GM23338 (cell line): ENCODE measurements around the gene IL17RB. TPM values are rescaled to one million over a fixed set of nuclear protein-coding genes. Genes with fewer than 3 reads are reported as not detected.

ENCODE experiments used
- ATAC-seq: fragments of 200-7000 bp; cut with Tn5 transposase; 3 replicates; pipeline ENCODE4 v1.9.1; 2020
- DNase-seq: peaks from one replicate; pipeline ENCODE4 v3.0.0-alpha.2; 2015; ENCODE audit warnings: low spot score
- H2AFZ ChIP-seq: fragments of 200-600 bp; sonication (generic); 2 replicates; pipeline ENCODE4 v1.8.0; 2016; ENCODE audit warnings: antibody characterized with exemption, mild to moderate bottlenecking, moderate library complexity
- H3F3A ChIP-seq: fragments of 200-600 bp; sonication (generic); replicated peaks from 2 replicates; pipeline ENCODE4 v1.8.0; 2017; ENCODE audit warnings: antibody characterized with exemption, mixed run types, low read depth
- H3K27ac ChIP-seq: fragments of 200-600 bp; sonication (generic); 2 replicates; pipeline ENCODE4 v1.6.1; 2016; ENCODE audit warnings: low read depth
- H3K27me3 ChIP-seq: fragments of 200-600 bp; sonication (generic); 2 replicates; pipeline ENCODE4 v1.8.0; 2016; ENCODE audit warnings: mild to moderate bottlenecking, mixed run types, moderate library complexity; ENCODE audit not compliant: insufficient read depth
- H3K36me3 ChIP-seq: fragments of 200-600 bp; sonication (generic); 2 replicates; pipeline ENCODE4 v1.8.0; 2016; ENCODE audit warnings: mild to moderate bottlenecking; ENCODE audit not compliant: insufficient read depth
- H3K4me1 ChIP-seq: fragments of 200-600 bp; sonication (generic); 2 replicates; pipeline ENCODE4 v1.8.0; 2016; ENCODE audit warnings: mild to moderate bottlenecking, moderate library complexity; ENCODE audit not compliant: insufficient read depth
- H3K4me2 ChIP-seq: fragments of 200-600 bp; sonication (generic); 2 replicates; pipeline ENCODE4 v1.7.1; 2017; ENCODE audit warnings: mixed run types
- H3K4me3 ChIP-seq: fragments of 200-600 bp; sonication (generic); 2 replicates; pipeline ENCODE4 v1.6.1; 2016; ENCODE audit warnings: mixed run types
- H3K79me2 ChIP-seq: fragments of 200-600 bp; sonication (generic); replicated peaks from 2 replicates; pipeline ENCODE4 v1.8.0; 2017; ENCODE audit warnings: mild to moderate bottlenecking; ENCODE audit not compliant: insufficient read depth
- H3K9me2 ChIP-seq: fragments of 200-600 bp; sonication (generic); 2 replicates; pipeline ENCODE4 v1.8.0; 2017; ENCODE audit not compliant: insufficient read depth
- H4K20me1 ChIP-seq: fragments of 200-600 bp; sonication (generic); replicated peaks from 2 replicates; pipeline ENCODE4 v1.8.0; 2017; ENCODE audit warnings: mild to moderate bottlenecking; ENCODE audit not compliant: insufficient read depth
- H3K27ac Mint-ChIP-seq: 2 replicates; pipeline ENCODE4 v1.8.0; 2020; ENCODE audit warnings: inconsistent platforms, mild to moderate bottlenecking, moderate library complexity, mixed read lengths
- H3K27me3 Mint-ChIP-seq: 3 replicates; pipeline ENCODE4 v1.8.0; 2022; ENCODE audit warnings: low read depth, mild to moderate bottlenecking, moderate library complexity, mixed read lengths, inconsistent platforms; ENCODE audit not compliant: insufficient read depth, poor library complexity
- H3K36me3 Mint-ChIP-seq: 3 replicates; pipeline ENCODE4 v1.8.0; 2021; ENCODE audit warnings: low read depth, mild to moderate bottlenecking, inconsistent platforms, moderate library complexity, mixed read lengths
- H3K4me1 Mint-ChIP-seq: 3 replicates; pipeline ENCODE4 v1.8.0; 2020; ENCODE audit warnings: mild to moderate bottlenecking, inconsistent platforms, mixed read lengths
- H3K4me3 Mint-ChIP-seq: 3 replicates; pipeline ENCODE4 v1.8.0; 2021; ENCODE audit warnings: moderate library complexity, mild to moderate bottlenecking, inconsistent platforms, mixed read lengths
- H3K9me3 Mint-ChIP-seq: 3 replicates; pipeline ENCODE4 v1.8.0; 2020; ENCODE audit warnings: moderate library complexity, mild to moderate bottlenecking, inconsistent platforms, mixed read lengths
- CREB1 ChIP-seq: fragments of 250-450 bp; sonication (Bioruptor Pico); IDR thresholded peaks from 2 replicates; pipeline ENCODE4 v1.5.0; 2020; ENCODE audit warnings: low read depth, mild to moderate bottlenecking, moderate library complexity
- EZH2 ChIP-seq: fragments of 200-600 bp; sonication (generic); IDR thresholded peaks from one replicate; pipeline ENCODE4 v1.8.0; 2017; ENCODE audit warnings: antibody characterized with exemption, mild to moderate bottlenecking, low read depth; ENCODE audit not compliant: unreplicated experiment
- EZH2phosphoT487 ChIP-seq: fragments of 200-600 bp; sonication (generic); IDR thresholded peaks from one replicate; pipeline ENCODE4 v1.8.1; 2018; ENCODE audit warnings: antibody characterized with exemption; ENCODE audit not compliant: unreplicated experiment
- JUNB ChIP-seq: IDR thresholded peaks from one replicate; pipeline ENCODE4 v1.6.1; 2016; ENCODE audit warnings: antibody characterized with exemption; ENCODE audit not compliant: unreplicated experiment
- NANOG ChIP-seq: IDR thresholded peaks from 2 replicates; pipeline ENCODE4 v1.6.1; 2016; ENCODE audit warnings: antibody characterized with exemption, borderline replicate concordance
- POLR2AphosphoS5 ChIP-seq: IDR thresholded peaks from 2 replicates; pipeline ENCODE4 v1.6.1; 2016; ENCODE audit warnings: antibody characterized with exemption, low read depth
- STAT1 ChIP-seq: IDR thresholded peaks from one replicate; pipeline ENCODE4 v1.6.1; 2016; ENCODE audit warnings: antibody characterized with exemption; ENCODE audit not compliant: unreplicated experiment
- ZNF114 ChIP-seq: fragments of 250-450 bp; sonication (Bioruptor Pico); IDR thresholded peaks from 2 replicates; pipeline ENCODE4 v1.5.0; 2020; ENCODE audit warnings: mild to moderate bottlenecking, moderate library complexity
- ZNF331 ChIP-seq: fragments of 250-450 bp; sonication (Bioruptor Pico); IDR thresholded peaks from 2 replicates; pipeline ENCODE4 v1.5.0; 2020; ENCODE audit warnings: low read depth, mild to moderate bottlenecking, moderate library complexity
- polyA plus RNA-seq: library from polyadenylated mRNA; unstranded; fragments of >200 nt; fragmentation: Nextera tagmentation; extraction: Ambion mirVana; gene quantifications from 2 replicates; pipeline ENCODE4 v1.2.1, GENCODE V29; 2016
- total RNA-seq: library from RNA; depleted of rRNA; stranded (reverse); fragments of >200 nt; shearing (Covaris generic); gene quantifications from 2 replicates; pipeline ENCODE4 v1.2.3, GENCODE V29; 2014
- TF ChIP-seq, protein P1 (sequence below): fragments of 250-450 bp; sonication (Bioruptor Pico); IDR thresholded peaks from 2 replicates; pipeline ENCODE4 v1.5.0; 2020; ENCODE audit warnings: mild to moderate bottlenecking, moderate library complexity
- TF ChIP-seq, protein P2 (sequence below), 2 experiments: fragments of 200-600 bp in 1 of 2; sonication (generic) in 1 of 2; conservative IDR thresholded peaks; 2 replicates each; pipeline versions ENCODE4 v1.5.1 to v1.6.1; 2016 to 2017; ENCODE audit warnings: antibody characterized with exemption in 2 of 2, low read depth in 2 of 2, mild to moderate bottlenecking in 2 of 2, moderate library complexity in 1 of 2
- TF ChIP-seq, protein P3 (sequence below): IDR thresholded peaks from 2 replicates; pipeline ENCODE4 v1.6.1; 2016; ENCODE audit warnings: antibody characterized with exemption
- TF ChIP-seq, protein P4 (sequence below): IDR thresholded peaks from one replicate; pipeline ENCODE4 v1.6.1; 2018; ENCODE audit warnings: antibody characterized with exemption; ENCODE audit not compliant: unreplicated experiment

Gene IL17RB
- total and polyA plus RNA-seq, 2 experiments from 2014 or later = 5.7 to 6.9 TPM

DNA sequence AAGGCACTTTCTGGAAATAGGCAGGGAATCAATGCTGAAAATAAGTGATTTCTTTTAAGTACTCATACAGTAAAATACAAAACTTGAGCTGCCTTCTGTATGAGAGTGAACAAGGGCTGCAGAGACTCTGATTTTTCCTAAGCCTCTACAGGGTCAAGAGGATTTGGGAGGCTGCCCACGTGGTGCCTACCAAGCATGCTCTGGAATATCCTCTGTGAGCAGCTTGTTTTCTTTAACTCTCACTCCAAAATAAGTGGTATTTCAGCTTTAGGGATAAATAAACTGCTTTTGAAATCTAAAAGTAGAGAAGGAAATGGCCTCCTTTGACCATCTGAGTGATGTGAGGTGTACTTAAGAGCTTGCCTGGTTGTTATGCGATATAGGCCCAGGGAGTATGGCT, 53.4 kb downstream of the IL17RB start:
- no peak overlapping the region for H3K27ac Mint-ChIP-seq
- ATAC-seq (no peak), DNase-seq (no peak)
- no peaks in the 10 kb centered on the region for H3K36me3 Mint-ChIP-seq
- H3K4me3 Mint-ChIP-seq = no peak overlapping the region
- no peaks in the 10 kb centered on the region for H3K9me3 Mint-ChIP-seq
- no peaks in the 10 kb centered on the region for H3K4me1 Mint-ChIP-seq
- Histone ChIP-seq H3K4me2 (no peak overlapping the region), H3F3A (no peaks in the 10 kb centered on the region), H3K9me2 (no peaks in the 10 kb centered on the region), H3K4me1 (no peaks in the 10 kb centered on the region), H3K27ac (no peak overlapping the region), H3K36me3 (no peaks in the 10 kb centered on the region), H3K79me2 (no peaks in the 10 kb centered on the region), H2AFZ (peak overlapping the region; percentile 88), H3K27me3 (0 out of 2 replicates have a peak, but pooled peaks cover 4% of the 10 kb centered on the region), H3K4me3 (no peak overlapping the region), H4K20me1 (no peaks in the 10 kb centered on the region)
- TF ChIP-seq, protein P1, sequence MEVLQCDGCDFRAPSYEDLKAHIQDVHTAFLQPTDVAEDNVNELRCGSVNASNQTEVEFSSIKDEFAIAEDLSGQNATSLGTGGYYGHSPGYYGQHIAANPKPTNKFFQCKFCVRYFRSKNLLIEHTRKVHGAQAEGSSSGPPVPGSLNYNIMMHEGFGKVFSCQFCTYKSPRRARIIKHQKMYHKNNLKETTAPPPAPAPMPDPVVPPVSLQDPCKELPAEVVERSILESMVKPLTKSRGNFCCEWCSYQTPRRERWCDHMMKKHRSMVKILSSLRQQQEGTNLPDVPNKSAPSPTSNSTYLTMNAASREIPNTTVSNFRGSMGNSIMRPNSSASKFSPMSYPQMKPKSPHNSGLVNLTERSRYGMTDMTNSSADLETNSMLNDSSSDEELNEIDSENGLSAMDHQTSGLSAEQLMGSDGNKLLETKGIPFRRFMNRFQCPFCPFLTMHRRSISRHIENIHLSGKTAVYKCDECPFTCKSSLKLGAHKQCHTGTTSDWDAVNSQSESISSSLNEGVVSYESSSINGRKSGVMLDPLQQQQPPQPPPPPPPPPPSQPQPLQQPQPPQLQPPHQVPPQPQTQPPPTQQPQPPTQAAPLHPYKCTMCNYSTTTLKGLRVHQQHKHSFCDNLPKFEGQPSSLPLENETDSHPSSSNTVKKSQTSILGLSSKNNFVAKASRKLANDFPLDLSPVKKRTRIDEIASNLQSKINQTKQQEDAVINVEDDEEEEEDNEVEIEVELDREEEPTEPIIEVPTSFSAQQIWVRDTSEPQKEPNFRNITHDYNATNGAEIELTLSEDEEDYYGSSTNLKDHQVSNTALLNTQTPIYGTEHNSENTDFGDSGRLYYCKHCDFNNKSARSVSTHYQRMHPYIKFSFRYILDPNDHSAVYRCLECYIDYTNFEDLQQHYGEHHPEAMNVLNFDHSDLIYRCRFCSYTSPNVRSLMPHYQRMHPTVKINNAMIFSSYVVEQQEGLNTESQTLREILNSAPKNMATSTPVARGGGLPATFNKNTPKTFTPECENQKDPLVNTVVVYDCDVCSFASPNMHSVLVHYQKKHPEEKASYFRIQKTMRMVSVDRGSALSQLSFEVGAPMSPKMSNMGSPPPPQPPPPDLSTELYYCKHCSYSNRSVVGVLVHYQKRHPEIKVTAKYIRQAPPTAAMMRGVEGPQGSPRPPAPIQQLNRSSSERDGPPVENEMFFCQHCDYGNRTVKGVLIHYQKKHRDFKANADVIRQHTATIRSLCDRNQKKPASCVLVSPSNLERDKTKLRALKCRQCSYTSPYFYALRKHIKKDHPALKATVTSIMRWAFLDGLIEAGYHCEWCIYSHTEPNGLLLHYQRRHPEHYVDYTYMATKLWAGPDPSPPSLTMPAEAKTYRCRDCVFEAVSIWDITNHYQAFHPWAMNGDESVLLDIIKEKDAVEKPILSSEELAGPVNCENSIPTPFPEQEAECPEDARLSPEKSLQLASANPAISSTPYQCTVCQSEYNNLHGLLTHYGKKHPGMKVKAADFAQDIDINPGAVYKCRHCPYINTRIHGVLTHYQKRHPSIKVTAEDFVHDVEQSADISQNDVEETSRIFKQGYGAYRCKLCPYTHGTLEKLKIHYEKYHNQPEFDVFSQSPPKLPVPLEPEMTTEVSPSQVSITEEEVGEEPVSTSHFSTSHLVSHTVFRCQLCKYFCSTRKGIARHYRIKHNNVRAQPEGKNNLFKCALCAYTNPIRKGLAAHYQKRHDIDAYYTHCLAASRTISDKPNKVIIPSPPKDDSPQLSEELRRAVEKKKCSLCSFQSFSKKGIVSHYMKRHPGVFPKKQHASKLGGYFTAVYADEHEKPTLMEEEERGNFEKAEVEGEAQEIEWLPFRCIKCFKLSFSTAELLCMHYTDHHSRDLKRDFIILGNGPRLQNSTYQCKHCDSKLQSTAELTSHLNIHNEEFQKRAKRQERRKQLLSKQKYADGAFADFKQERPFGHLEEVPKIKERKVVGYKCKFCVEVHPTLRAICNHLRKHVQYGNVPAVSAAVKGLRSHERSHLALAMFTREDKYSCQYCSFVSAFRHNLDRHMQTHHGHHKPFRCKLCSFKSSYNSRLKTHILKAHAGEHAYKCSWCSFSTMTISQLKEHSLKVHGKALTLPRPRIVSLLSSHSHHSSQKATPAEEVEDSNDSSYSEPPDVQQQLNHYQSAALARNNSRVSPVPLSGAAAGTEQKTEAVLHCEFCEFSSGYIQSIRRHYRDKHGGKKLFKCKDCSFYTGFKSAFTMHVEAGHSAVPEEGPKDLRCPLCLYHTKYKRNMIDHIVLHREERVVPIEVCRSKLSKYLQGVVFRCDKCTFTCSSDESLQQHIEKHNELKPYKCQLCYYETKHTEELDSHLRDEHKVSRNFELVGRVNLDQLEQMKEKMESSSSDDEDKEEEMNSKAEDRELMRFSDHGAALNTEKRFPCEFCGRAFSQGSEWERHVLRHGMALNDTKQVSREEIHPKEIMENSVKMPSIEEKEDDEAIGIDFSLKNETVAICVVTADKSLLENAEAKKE (CRISPR knock-in tag) = no peak
- TF ChIP-seq NANOG (no peak), CREB1 (CRISPR knock-in tag) (no peak), ZNF331 (CRISPR knock-in tag) (no peak), EZH2 (no peak), ZNF114 (no peak), STAT1 (no peak), EZH2phosphoT487 (no peak), JUNB (no peak), POLR2AphosphoS5 (no peak)
- TF ChIP-seq, protein P2, sequence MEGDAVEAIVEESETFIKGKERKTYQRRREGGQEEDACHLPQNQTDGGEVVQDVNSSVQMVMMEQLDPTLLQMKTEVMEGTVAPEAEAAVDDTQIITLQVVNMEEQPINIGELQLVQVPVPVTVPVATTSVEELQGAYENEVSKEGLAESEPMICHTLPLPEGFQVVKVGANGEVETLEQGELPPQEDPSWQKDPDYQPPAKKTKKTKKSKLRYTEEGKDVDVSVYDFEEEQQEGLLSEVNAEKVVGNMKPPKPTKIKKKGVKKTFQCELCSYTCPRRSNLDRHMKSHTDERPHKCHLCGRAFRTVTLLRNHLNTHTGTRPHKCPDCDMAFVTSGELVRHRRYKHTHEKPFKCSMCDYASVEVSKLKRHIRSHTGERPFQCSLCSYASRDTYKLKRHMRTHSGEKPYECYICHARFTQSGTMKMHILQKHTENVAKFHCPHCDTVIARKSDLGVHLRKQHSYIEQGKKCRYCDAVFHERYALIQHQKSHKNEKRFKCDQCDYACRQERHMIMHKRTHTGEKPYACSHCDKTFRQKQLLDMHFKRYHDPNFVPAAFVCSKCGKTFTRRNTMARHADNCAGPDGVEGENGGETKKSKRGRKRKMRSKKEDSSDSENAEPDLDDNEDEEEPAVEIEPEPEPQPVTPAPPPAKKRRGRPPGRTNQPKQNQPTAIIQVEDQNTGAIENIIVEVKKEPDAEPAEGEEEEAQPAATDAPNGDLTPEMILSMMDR (conservative IDR thresholded peaks at IDR 0.05; ENCODE audit: low read depth in 2 of 2) = no peak
- TF ChIP-seq, protein P3, sequence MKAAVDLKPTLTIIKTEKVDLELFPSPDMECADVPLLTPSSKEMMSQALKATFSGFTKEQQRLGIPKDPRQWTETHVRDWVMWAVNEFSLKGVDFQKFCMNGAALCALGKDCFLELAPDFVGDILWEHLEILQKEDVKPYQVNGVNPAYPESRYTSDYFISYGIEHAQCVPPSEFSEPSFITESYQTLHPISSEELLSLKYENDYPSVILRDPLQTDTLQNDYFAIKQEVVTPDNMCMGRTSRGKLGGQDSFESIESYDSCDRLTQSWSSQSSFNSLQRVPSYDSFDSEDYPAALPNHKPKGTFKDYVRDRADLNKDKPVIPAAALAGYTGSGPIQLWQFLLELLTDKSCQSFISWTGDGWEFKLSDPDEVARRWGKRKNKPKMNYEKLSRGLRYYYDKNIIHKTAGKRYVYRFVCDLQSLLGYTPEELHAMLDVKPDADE = no peak
- TF ChIP-seq, protein P4, sequence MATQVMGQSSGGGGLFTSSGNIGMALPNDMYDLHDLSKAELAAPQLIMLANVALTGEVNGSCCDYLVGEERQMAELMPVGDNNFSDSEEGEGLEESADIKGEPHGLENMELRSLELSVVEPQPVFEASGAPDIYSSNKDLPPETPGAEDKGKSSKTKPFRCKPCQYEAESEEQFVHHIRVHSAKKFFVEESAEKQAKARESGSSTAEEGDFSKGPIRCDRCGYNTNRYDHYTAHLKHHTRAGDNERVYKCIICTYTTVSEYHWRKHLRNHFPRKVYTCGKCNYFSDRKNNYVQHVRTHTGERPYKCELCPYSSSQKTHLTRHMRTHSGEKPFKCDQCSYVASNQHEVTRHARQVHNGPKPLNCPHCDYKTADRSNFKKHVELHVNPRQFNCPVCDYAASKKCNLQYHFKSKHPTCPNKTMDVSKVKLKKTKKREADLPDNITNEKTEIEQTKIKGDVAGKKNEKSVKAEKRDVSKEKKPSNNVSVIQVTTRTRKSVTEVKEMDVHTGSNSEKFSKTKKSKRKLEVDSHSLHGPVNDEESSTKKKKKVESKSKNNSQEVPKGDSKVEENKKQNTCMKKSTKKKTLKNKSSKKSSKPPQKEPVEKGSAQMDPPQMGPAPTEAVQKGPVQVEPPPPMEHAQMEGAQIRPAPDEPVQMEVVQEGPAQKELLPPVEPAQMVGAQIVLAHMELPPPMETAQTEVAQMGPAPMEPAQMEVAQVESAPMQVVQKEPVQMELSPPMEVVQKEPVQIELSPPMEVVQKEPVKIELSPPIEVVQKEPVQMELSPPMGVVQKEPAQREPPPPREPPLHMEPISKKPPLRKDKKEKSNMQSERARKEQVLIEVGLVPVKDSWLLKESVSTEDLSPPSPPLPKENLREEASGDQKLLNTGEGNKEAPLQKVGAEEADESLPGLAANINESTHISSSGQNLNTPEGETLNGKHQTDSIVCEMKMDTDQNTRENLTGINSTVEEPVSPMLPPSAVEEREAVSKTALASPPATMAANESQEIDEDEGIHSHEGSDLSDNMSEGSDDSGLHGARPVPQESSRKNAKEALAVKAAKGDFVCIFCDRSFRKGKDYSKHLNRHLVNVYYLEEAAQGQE = no peak
- H3K27me3 Mint-ChIP-seq = no peaks in the 10 kb centered on the region
